Measurements from ENCODE around the gene KDM7A.
"Not testable (repeated sequence)": the region's sequence is repeated elsewhere in the genome, so short reads cannot be mapped to it uniquely, and the experiment has no call there.

The KDM7A gene

DNA sequence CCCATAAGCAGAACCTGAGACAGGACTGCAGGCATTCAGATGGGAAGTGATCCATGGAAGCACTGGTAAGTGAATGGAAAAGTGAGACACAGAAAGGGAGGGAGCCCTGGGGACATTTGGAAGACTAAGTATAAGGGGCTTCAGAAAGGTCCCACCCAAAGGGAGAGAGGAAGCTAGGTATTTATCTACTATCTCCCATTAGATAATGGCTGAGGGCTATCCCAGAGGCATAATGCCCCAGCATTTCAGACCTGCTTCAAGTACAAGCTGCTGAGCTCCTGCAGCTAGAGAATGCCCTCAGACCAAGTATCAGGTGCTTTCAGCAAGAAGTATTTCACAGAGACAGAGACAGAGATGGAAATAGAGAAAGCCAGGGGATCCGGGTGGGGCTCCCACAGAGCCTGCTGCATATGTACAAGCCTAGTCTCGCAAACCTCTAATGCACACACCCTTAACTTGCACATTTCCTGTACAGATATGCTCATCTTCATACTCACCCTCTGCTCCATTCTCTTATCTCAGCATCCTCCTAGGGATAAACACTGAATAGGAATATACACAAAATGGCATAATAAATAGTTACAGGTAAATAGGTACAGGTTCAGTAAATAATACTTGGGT, 20.2 kb downstream of the KDM7A start:
- no peak for DNase-seq

- no peak for DNase-seq
These were observed 21.4 kb downstream of the KDM7A start for GRCh38 chr7:140155428-140155827.

GRCh38 chr7:140153666-140154161, 23.1 kb downstream of the KDM7A start:
- no peak for DNase-seq

GRCh38 chr7:140146574-140146973, 30.2 kb downstream of the KDM7A start:
- no peak for DNase-seq

DNA sequence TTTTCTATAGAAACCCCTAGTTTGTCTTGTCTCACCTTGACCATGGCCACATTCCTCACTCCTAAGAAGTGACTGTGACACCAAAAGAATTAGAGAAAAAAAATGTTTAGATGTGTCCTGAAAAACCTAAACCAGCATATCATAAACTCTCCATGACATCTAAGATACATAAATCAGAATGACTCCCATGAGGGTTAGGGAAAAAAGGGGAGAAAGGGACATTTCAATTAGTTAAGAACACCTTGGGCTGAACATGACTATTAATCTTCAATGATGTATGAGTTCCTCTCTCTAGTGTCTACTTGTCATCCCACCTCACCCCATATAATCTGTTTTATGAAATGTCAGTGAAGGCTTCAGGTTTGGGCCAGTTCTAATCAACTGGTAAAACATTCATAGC, 31.1 kb downstream of the KDM7A start:
- DNase-seq, result no peak

DNA sequence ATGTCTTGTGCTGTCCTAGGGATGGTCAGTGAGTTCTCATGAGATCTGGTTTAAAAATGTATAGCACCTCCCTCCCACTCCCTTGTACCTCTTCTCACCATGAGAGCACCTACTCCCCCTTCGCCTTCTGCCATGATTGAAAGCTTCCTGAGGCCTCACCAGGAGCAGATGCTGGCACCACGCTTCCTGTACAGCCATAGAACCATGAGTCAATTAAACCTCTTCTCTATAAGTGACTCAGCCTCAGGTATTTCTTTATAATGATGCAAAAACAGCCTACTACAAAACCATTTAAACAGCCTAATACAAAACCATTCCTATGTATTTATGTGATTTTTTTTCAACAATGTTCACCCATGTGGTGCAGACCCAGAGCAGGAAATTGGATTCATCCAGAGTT, 32.0 kb downstream of the KDM7A start:
- no peak for DNase-seq

GRCh38 chr7:140143997-140144396, 32.8 kb downstream of the KDM7A start:
- no peak for DNase-seq

DNA sequence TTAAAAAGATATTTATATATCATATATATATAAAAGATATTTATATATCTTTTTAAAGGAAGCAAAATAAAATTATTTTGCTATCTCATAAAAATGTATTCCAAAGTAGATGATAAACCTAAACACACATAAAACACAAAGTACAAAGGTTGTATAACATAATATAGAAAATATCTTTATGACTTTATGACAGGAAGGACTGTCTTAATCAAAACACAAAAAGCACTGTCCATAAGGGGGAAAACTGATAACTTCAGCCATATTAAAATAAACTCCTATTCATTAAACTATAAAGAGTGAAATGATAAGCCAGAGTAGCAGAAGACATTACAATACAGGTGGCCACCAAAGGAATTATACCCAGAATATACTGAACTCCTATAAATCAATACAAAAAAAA, 34.8 kb downstream of the KDM7A start:
- DNase-seq, result no peak

DNA sequence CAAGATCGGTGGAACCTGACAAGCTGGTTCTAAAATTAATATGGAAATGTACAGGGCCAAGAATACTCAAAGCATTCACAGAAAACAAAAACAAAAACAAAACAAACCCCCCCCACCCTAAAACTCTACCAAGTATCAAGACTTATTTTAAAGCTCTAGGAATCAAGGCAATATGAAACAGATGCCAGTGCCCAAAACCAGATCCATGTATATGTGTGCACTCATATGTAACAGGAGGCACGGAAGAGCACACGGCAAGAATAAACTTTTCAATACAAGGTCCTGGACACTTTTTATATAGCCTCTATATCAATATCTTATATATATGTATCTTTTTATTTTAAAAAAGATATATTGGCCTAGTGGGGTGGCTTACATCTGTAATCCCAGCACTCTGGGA, 35.5 kb downstream of the KDM7A start:
- no peak for DNase-seq

DNA sequence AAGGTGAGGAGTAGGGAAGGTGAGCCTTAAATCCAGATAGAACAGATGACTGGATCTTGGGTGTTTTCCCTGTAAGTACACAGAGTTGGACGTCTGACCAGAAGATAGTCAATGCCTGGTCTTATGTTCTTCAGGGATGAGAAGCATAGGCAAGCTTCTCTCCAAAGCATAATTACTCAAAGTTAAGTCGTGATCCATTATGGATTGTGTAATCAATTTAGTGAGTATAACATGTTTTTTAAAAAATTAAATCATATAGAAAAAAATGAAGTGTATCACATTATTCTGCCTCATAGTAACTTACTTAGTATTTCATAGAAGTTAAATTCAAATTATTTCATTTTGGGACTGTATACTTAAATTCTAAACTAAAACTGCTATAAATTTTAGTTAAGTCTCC, 39.7 kb downstream of the KDM7A start:
- DNase-seq, result no peak

DNA sequence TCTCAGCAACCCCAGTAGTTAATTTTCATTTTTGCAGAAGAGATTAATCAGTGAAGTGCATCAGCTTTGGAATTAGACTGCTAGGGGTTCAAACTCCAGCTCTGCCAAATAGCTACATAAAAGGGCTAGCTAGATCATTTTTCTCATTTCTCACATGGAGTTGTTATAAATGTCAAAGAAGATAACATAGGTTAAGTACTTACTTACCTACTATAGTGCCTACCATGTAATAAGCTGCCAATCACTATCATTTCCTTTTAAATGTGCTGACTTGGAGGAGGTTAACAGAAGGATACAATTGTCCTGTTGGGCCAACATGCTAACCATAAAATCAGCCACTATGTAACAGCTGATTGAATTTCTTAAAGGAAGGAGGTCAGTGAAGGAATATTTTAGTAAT, 40.7 kb downstream of the KDM7A start:
- DNase-seq, result no peak

GRCh38 chr7:140134039-140134438, 42.7 kb downstream of the KDM7A start:
- DNase-seq, result no peak

- no peak for DNase-seq
These were observed 49.2 kb downstream of the KDM7A start for GRCh38 chr7:140127360-140128127.

DNA sequence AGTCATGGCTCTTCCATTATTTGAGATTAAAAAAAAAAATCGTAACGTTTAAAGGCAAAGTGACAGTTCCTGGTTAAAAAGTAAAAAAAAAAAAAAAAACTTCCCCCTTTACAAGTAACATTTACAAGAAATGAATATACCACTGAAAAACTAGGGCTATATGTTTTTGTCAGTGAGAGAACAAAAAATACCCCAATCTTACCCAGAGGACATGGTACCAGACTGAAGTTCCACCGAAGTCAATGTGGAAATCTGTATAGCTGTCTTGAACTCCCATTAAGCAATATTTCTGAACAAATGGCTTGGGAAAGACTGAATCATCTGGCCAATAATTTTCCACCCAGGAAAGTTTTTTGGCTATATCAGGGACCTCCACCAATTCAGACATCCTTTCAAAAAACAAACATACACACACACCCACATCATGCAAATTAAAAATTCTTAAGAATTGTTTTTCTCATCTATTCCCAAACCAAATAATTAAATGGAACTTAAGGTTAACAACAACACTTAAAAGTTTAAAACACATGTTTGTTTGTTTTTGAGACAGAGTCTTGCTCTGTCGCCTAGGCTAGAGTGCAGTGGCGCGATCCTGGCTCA, 50.2 kb downstream of the KDM7A start:
- no peak for DNase-seq

DNA sequence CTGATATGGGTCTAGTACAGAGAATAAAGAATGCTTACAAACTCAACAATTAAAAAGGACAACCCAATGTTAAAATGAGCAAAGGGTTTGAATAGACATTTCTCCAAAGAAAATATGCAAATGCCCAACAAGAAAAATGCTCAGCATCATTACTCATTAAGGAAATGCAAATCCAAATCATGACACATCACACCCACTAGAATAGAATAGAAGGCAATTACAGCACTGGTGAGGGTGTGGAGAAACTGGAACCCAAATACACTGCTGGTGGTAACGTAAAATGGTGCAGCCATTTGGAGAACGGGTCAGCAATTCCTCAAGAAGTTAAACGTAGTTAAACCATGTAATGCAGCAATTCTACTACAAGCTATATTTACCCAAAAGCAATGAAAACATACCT, 53.8 kb downstream of the KDM7A start:
- no peak for DNase-seq

- no peak for DNase-seq
These were observed 55.5 kb downstream of the KDM7A start for GRCh38 chr7:140121326-140121725.

- not testable (repeated sequence) for DNase-seq
These were observed 62.0 kb downstream of the KDM7A start for GRCh38 chr7:140114817-140115216.

DNA sequence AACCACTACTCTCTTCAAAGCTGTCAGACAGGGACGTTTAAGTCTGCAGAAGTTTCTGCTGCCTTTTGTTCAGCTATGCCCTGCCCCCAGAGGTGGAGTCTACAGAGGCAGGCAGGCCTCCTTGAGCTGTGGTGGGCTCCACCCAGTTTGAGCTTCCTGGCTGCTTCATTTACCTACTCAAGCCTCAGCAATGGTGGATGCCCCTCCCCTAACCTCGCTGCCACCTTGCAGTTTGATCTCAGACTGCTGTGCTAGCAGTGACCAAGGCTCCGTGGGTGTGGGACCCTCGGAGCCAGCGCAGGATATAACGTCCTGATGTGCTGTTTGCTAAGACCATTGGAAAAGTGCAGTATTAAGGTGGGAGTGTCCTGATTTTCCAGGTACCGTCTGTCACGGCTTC, 68.0 kb downstream of the KDM7A start:
- DNase-seq, result not testable (repeated sequence)

DNA sequence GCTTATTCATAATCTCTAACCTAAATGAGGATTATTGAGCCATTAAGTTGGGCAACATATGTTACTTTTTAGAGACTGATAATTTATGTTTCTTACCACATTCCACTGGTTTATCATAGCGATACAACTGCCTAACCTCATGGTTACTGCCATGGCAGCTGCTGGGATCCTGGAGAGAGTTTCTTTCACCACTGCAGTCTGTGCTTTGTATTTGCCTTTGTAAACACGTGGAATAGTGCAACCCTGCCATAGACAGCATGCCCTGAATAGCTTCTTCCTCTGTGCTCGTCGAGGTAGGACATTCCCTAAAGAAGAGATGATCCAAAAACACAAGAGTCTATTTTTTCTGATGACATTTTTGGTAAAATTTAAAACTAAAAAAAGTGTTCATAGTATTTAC, 80.3 kb downstream of the KDM7A start:
- no peak for DNase-seq

- DNase-seq, result no peak
These were observed 83.4 kb downstream of the KDM7A start for GRCh38 chr7:140093375-140093774.

DNA sequence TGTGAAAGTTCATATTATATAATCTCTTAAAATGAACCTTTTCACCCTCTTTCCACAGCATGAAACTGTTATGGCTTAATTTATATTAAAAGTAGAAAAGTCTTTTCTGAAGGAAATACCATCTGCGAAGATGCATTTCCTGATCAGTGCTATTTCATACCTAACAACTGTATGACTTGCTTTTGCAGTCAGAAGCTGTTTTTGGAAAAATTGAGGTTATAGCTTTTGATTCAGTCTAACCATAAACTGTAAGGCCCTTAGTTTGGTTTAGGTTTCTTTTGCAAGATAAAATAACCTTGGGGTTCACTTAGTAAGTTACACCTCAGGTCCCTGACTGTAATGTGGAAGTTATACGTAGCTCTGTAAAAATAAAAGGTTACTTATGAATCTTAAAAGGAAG, 91.3 kb downstream of the KDM7A start:
- no peak for DNase-seq

GRCh38 chr7:140084972-140085371, 91.8 kb downstream of the KDM7A start:
- no peak for DNase-seq

- no peak for DNase-seq
These were observed 92.6 kb downstream of the KDM7A start for GRCh38 chr7:140084142-140084655.

DNA sequence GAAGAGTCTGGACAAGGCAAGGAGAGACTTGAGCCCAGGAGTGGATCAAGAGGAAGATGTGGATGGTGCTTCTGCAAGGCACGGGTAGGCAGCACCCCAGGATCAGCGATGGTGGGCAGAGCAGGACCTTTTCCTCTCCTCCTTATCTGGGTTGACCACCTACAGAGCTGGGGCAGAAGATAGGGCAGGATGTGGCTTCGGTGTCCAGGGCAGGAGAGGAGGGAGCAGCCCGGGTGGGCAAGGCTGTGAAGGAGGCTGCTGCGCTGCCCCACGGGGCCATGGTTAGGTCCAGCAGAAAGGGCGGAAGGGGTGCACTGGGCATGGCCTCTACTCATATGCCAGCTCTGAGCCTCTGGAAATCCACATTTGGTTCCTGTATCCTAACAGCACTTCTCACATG, 94.0 kb downstream of the KDM7A start:
- DNase-seq, result no peak
